ENCODE data around the gene ERG28. TPM values are rescaled to one million over a fixed set of nuclear protein-coding genes. Genes with fewer than 3 reads are reported as not detected.

The ERG28 gene
- total and polyA plus RNA-seq, 4 donors, result 13.6 to 67.2 (median 40.2) TPM

DNA sequence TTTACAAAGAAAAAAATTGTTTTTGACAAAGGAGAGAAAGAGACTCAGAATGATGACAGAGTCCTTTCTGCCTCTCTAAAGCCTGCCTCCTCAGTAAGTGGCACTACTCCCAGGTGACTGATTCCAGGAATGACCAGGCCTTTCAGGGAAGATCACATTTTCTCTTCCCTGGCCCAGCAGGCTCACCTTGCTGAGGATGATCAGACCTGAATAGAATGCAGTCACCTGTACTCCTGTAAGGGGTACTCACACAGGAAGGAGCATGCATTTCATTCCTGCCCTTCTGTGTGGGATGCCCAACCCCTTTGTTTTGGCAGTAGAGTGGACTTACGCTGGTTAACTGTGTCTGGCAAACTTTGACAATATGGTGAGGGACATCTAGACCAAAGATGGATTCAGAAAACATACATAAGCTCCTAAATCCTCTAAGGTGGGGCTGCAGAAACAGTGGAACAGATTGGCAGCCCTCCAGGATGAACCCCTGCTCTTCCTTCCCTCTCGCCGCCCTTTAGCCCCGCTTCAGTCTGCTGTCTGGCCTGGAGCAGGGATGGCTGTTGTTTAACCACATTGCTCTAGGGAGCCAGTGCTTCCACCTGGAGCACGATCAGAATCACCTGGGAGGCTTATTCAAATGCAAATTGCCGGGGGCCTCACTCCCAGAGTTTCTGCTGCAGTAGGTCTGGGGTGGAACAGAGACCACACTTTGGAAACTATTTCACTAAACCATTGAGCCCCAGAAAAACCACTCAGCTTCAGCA is 29.8 kb downstream of the ERG28 start:
- no peak overlapping the region for H3K9ac ChIP-seq (ENCODE audit: insufficient read depth in 1 of 2, low read length in 2 of 2)
- DNase-seq (no peak), ATAC-seq (ENCODE audit: insufficient read depth, low FRiP score) (no peak)
- no peaks in the 10 kb centered on the region for H3K27me3 ChIP-seq (ENCODE audit: control insufficient read depth in 3 of 3, insufficient read depth in 3 of 3, low read length in 2 of 3)
- no peaks in the 10 kb centered on the region for H3K36me3 ChIP-seq (ENCODE audit: control insufficient read depth in 4 of 4, insufficient read depth in 4 of 4, low read length in 4 of 4)
- no peaks in the 10 kb centered on the region for H3K4me1 ChIP-seq (ENCODE audit: control insufficient read depth in 5 of 5, insufficient read depth in 5 of 5, low read length in 5 of 5)
- H3K27ac ChIP-seq (ENCODE audit: low read depth in 1 of 2, low read length in 1 of 2), result no peak overlapping the region
- TF ChIP-seq, protein P1, sequence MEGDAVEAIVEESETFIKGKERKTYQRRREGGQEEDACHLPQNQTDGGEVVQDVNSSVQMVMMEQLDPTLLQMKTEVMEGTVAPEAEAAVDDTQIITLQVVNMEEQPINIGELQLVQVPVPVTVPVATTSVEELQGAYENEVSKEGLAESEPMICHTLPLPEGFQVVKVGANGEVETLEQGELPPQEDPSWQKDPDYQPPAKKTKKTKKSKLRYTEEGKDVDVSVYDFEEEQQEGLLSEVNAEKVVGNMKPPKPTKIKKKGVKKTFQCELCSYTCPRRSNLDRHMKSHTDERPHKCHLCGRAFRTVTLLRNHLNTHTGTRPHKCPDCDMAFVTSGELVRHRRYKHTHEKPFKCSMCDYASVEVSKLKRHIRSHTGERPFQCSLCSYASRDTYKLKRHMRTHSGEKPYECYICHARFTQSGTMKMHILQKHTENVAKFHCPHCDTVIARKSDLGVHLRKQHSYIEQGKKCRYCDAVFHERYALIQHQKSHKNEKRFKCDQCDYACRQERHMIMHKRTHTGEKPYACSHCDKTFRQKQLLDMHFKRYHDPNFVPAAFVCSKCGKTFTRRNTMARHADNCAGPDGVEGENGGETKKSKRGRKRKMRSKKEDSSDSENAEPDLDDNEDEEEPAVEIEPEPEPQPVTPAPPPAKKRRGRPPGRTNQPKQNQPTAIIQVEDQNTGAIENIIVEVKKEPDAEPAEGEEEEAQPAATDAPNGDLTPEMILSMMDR (IDR thresholded peaks at IDR 0.05; ENCODE audit: control extremely low read depth, extremely low read depth), result no peak
- WGBS, 2 donors, result 76 to 84% methylated on average over 6 of the region's 6 CpGs
- no peaks in the 10 kb centered on the region for H3K9me3 ChIP-seq (ENCODE audit: control insufficient read depth in 4 of 4, insufficient read depth in 3 of 4, low read length in 3 of 4)
- no peak overlapping the region for H3K4me3 ChIP-seq

DNA sequence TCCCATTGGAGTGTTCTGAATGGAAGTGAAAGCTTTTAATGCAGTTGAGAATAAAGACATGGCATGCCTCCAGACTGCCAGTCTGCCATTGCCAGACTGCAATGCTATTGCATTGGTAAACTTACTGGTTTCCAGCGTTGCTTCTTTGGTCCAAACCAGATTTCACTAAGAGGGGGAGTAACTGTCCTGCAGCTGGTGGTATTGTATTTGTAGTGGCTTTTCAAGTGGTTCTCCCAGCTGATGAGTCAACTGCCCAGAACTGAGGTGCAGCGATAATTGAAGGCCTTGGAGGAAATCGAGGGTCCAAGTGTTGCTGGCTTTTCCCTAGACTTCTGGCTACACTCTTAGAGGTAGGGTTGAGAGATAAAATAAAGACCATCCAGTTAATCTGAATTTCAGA is 31.9 kb downstream of the ERG28 start:
- no peak for DNase-seq
- no peaks in the 10 kb centered on the region for H3K9me3 ChIP-seq (ENCODE audit: control insufficient read depth in 4 of 4, insufficient read depth in 3 of 4, low read length in 3 of 4)
- H3K36me3 ChIP-seq (ENCODE audit: control insufficient read depth in 4 of 4, insufficient read depth in 4 of 4, low read length in 4 of 4), result peaks cover 0 to 5% (median 0%) of the 10 kb centered on the region in 4 donors
- WGBS, 2 donors, result 78 to 87% methylated on average over 3 of the region's 3 CpGs
- TF ChIP-seq, protein P1 (IDR thresholded peaks at IDR 0.05; ENCODE audit: control extremely low read depth, extremely low read depth), result no peak
- ATAC-seq (ENCODE audit: insufficient read depth, low FRiP score), result no peak
- no peak overlapping the region for H3K4me3 ChIP-seq
- H3K27me3 ChIP-seq (ENCODE audit: control insufficient read depth in 3 of 3, insufficient read depth in 3 of 3, low read length in 2 of 3), result no peaks in the 10 kb centered on the region
- H3K27ac ChIP-seq (ENCODE audit: low read depth in 1 of 2, low read length in 1 of 2), result no peak overlapping the region
- no peak overlapping the region for H3K9ac ChIP-seq (ENCODE audit: insufficient read depth in 1 of 2, low read length in 2 of 2)
- no peaks in the 10 kb centered on the region for H3K4me1 ChIP-seq (ENCODE audit: control insufficient read depth in 5 of 5, insufficient read depth in 5 of 5, low read length in 5 of 5)

DNA sequence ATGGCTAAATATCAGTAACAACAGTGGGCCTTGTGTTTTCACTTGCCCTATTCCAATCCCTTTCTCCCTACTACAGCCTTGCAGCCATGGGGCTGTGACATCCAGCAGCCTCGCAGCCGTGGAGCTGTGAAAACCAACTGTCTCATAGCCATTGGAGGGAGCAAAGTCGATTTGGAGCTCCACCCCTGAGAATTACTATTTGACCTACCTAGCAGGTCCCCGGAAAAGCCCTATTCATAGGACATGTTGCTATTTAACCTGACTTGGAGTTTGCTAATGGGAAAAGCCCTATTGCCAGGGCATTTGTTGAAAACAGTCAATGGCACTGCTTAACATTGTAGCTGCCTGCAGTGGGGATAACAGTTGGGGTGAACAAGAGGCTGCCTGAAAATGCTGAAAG is 33.3 kb downstream of the ERG28 start:
- no peak overlapping the region for H3K27ac ChIP-seq (ENCODE audit: low read depth in 1 of 2, low read length in 1 of 2)
- H3K36me3 ChIP-seq (ENCODE audit: control insufficient read depth in 4 of 4, insufficient read depth in 4 of 4, low read length in 4 of 4), result peaks cover 0 to 5% (median 0%) of the 10 kb centered on the region in 4 donors
- 82 to 93% methylated on average over 4 of the region's 4 CpGs for WGBS, 2 donors
- no peaks in the 10 kb centered on the region for H3K27me3 ChIP-seq (ENCODE audit: control insufficient read depth in 3 of 3, insufficient read depth in 3 of 3, low read length in 2 of 3)
- H3K9ac ChIP-seq (ENCODE audit: insufficient read depth in 1 of 2, low read length in 2 of 2), result no peak overlapping the region
- DNase-seq, result no peak
- no peak for ATAC-seq (ENCODE audit: insufficient read depth, low FRiP score)
- no peaks in the 10 kb centered on the region for H3K4me1 ChIP-seq (ENCODE audit: control insufficient read depth in 5 of 5, insufficient read depth in 5 of 5, low read length in 5 of 5)
- TF ChIP-seq, protein P1 (IDR thresholded peaks at IDR 0.05; ENCODE audit: control extremely low read depth, extremely low read depth), result no peak
- no peaks in the 10 kb centered on the region for H3K9me3 ChIP-seq (ENCODE audit: control insufficient read depth in 4 of 4, insufficient read depth in 3 of 4, low read length in 3 of 4)
- no peak overlapping the region for H3K4me3 ChIP-seq
